Lung (tissue), 12 donors: ENCODE results near the gene DNAAF1. TPM values are rescaled to one million over a fixed set of nuclear protein-coding genes. Genes with fewer than 3 reads are reported as not detected.

Experiments
- ATAC-seq: fragments of 200-7000 bp; cut with Tn5 transposase; one replicate; pipeline ENCODE4 v1.9.1; 2020; ENCODE audit warnings: moderate number of reproducible peaks; ENCODE audit not compliant: insufficient read depth, low FRiP score
- DNase-seq, 3 donors: peaks; one replicate each; pipeline ENCODE4 v3.0.0-alpha.2; 2013 to 2017
- H3K27ac ChIP-seq, 2 donors: one replicate each; pipeline ENCODE4 v1.5.1; 2013; ENCODE audit warnings: mild to moderate bottlenecking in 2 of 2, moderate library complexity in 2 of 2, control low read depth in 1 of 2, inconsistent platforms in 1 of 2, low read depth in 1 of 2, low read length in 1 of 2
- H3K27me3 ChIP-seq, 3 donors: one replicate each; pipeline ENCODE4 v1.5.1; 2013; ENCODE audit warnings: low read length in 2 of 3; ENCODE audit not compliant: control insufficient read depth in 3 of 3, insufficient read depth in 3 of 3
- H3K36me3 ChIP-seq, 4 donors: one replicate each; pipeline ENCODE4 v1.5.1; 2013; ENCODE audit warnings: low read length in 4 of 4, mild to moderate bottlenecking in 1 of 4, moderate library complexity in 1 of 4; ENCODE audit not compliant: control insufficient read depth in 4 of 4, insufficient read depth in 4 of 4
- H3K4me1 ChIP-seq, 5 donors: one replicate each; pipeline ENCODE4 v1.5.1; 2013; ENCODE audit warnings: low read length in 5 of 5, mild to moderate bottlenecking in 2 of 5, moderate library complexity in 1 of 5; ENCODE audit not compliant: control insufficient read depth in 5 of 5, insufficient read depth in 5 of 5
- H3K4me3 ChIP-seq: one replicate; pipeline ENCODE4 v1.5.1; 2013; ENCODE audit warnings: mild to moderate bottlenecking, control low read depth, moderate library complexity
- H3K9ac ChIP-seq, 2 donors: one replicate each; pipeline ENCODE4 v1.5.1; 2013; ENCODE audit warnings: low read length in 2 of 2, control low read depth in 1 of 2; ENCODE audit not compliant: insufficient read depth in 1 of 2
- H3K9me3 ChIP-seq, 4 donors: one replicate each; pipeline ENCODE4 v1.5.1; 2013; ENCODE audit warnings: low read length in 3 of 4, mild to moderate bottlenecking in 1 of 4, moderate library complexity in 1 of 4; ENCODE audit not compliant: control insufficient read depth in 4 of 4, insufficient read depth in 3 of 4
- WGBS, 2 donors: extraction: QIAGEN DNeasy Blood & Tissue Kit; methylation state at CpG; one replicate each; pipeline ENCODE4 v1.1.7; 2013; 5-methylcytosine and 5-hydroxymethylcytosine counted together
- polyA plus RNA-seq, 2 donors: library from polyadenylated mRNA; stranded (reverse); fragments of 200-250 nt; gene quantifications; one replicate each; pipeline ENCODE4 v1.2.1, GENCODE V29; 2013
- total RNA-seq, 2 donors: library from RNA; depleted of rRNA in 1 of 2; stranded (reverse); fragments of >200 nt in 1 of 2; gene quantifications; one replicate each; pipeline ENCODE4 v1.2.1, GENCODE V29; 2014 to 2021
- TF ChIP-seq, protein P1 (sequence below): IDR thresholded peaks from 2 replicates; pipeline ENCODE4 v1.5.1; 2012; ENCODE audit warnings: mild to moderate bottlenecking; ENCODE audit errors: control extremely low read depth, extremely low read depth
- donor health status: control.
- donor health status: control.
- donor health status: Bipolar disorder and iron deficiency.
- donor health status: healthy.
- donor health status: DM: yes; HTN: yes; CAD: no.

The DNAAF1 gene
- total and polyA plus RNA-seq, 4 donors = 11.5 to 38.5 (median 12.4) TPM

DNA sequence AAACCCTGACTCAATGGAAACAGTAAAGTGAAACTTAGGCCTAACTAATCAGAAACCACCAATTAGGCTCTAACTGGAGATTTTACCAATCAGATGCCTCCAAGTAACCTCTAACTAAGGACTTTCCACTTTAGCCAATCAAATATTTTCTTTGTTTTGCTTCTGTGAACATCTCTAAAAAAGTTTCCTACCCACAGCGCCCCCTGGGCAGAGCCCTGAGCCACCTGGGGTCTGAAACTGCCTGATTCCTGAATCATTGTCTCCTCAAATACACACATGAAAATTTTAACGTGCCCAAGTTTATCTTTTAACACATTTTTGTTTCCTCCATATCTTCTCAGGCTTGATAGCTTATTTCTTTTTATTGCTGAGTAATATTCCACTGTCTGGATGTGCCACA lies 64.9 kb downstream of the DNAAF1 start:
- H3K27me3 ChIP-seq = no peaks in the 10 kb centered on the region
- no peaks in the 10 kb centered on the region for H3K4me1 ChIP-seq
- TF ChIP-seq, protein P1, sequence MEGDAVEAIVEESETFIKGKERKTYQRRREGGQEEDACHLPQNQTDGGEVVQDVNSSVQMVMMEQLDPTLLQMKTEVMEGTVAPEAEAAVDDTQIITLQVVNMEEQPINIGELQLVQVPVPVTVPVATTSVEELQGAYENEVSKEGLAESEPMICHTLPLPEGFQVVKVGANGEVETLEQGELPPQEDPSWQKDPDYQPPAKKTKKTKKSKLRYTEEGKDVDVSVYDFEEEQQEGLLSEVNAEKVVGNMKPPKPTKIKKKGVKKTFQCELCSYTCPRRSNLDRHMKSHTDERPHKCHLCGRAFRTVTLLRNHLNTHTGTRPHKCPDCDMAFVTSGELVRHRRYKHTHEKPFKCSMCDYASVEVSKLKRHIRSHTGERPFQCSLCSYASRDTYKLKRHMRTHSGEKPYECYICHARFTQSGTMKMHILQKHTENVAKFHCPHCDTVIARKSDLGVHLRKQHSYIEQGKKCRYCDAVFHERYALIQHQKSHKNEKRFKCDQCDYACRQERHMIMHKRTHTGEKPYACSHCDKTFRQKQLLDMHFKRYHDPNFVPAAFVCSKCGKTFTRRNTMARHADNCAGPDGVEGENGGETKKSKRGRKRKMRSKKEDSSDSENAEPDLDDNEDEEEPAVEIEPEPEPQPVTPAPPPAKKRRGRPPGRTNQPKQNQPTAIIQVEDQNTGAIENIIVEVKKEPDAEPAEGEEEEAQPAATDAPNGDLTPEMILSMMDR = no peak
- 76 to 83% methylated on average over 2 of the region's 2 CpGs for WGBS, 2 donors
- ATAC-seq (no peak), DNase-seq (no peak)
- H3K4me3 ChIP-seq = no peak overlapping the region
- peaks cover 0 to 1% (median 0%) of the 10 kb centered on the region in 4 donors for H3K9me3 ChIP-seq
- no peaks in the 10 kb centered on the region for H3K36me3 ChIP-seq
- H3K9ac ChIP-seq = no peak overlapping the region
- no peak overlapping the region for H3K27ac ChIP-seq

DNA sequence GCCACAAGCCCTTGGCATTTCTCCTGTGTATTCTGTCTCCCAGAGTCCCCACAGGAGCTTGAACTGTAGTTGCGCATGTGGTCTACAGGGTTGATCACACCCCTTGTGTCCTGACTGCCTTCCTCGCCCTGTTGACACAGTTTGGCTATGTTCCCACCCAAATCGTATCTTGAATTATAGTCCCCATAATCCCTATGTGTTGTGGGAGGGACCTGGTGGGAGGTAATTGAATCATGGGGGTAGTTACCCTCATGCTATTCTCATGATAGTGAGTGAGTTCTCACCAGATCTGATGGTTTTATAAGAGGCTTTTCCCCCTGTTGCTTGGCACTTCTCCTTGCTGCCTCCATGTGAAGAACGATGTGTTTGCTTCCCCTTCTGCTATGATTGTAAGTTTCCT lies 67.0 kb downstream of the DNAAF1 start:
- Histone ChIP-seq H3K27ac (no peak overlapping the region), H3K4me3 (no peak overlapping the region), H3K9ac (no peak overlapping the region), H3K27me3 (no peaks in the 10 kb centered on the region), H3K36me3 (no peaks in the 10 kb centered on the region), H3K4me1 (no peaks in the 10 kb centered on the region), H3K9me3 (peaks cover 0 to 1% (median 0%) of the 10 kb centered on the region in 4 donors)
- 62 to 64% methylated on average over 4 of the region's 4 CpGs for WGBS, 2 donors
- ATAC-seq = no peak
- TF ChIP-seq, protein P1 = no peak
- DNase-seq = no peak

DNA sequence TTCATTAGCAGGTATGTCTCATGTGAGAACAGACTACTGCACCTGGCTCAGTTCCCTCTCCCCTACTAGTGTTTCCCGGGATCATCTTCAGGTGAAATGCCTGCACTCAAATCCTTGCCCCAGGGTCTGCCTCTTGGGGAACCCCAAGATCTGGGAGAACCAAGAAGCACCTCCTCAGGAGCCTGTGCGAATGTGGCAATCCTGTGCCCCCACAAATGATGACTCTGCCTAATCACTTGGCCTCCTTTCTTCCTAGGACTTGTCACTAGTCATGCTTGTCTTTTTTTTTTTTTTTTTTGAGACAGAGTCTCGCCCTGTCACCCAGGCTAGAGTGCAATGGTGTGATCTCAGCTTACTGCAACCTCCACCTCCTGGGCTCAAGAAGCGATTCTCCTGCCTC lies 67.5 kb downstream of the DNAAF1 start:
- DNase-seq = no peak
- H3K4me1 ChIP-seq = no peaks in the 10 kb centered on the region
- TF ChIP-seq, protein P1 = no peak
- peaks cover 0 to 1% (median 0%) of the 10 kb centered on the region in 4 donors for H3K9me3 ChIP-seq
- H3K4me3 ChIP-seq = no peak overlapping the region
- no peaks in the 10 kb centered on the region for H3K27me3 ChIP-seq
- ATAC-seq = no peak
- 88 to 94% methylated on average over 4 of the region's 4 CpGs for WGBS, 2 donors
- no peak overlapping the region for H3K27ac ChIP-seq
- no peak overlapping the region for H3K9ac ChIP-seq
- H3K36me3 ChIP-seq = no peaks in the 10 kb centered on the region

DNA sequence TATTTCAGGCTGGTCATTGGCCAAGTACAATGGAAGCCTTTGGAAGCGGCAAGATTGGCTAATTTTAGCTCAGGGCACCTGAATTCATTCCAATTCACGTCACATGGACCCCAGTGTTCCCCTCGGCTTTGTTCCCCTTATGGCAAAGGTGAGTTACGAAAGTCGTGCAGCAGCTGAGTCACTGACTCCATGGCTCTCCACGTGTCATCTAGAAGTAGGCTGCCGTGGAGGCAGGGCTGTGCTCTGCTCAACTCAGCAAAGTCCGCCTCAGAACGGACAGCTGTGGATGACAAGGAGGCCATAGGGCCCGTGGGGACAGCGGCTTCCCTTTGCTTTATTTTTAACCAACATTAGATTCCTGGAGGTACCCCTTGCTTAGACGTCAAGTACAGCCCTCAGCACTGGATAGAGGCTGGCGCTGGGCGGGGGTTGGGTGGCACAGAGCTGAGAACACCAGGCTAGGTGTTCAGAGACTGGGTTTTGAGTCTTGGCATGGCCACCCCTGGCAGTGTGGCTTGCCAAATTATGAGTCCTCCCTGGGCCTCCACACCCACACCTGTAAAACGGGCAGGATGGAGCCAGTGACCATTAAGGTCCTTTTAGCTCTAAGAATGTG lies 69.5 kb downstream of the DNAAF1 start:
- TF ChIP-seq, protein P1 = no peak
- H3K4me3 ChIP-seq = no peak overlapping the region
- DNase-seq (no peak), ATAC-seq (no peak)
- 74 to 82% methylated on average over 15 of the region's 15 CpGs for WGBS, 2 donors
- H3K4me1 ChIP-seq = no peaks in the 10 kb centered on the region
- H3K27me3 ChIP-seq = peaks cover 0 to 5% (median 0%) of the 10 kb centered on the region in 3 donors
- H3K9me3 ChIP-seq = peaks cover 0 to 1% (median 0%) of the 10 kb centered on the region in 4 donors
- no peak overlapping the region for H3K27ac ChIP-seq
- no peak overlapping the region for H3K9ac ChIP-seq
- H3K36me3 ChIP-seq = no peaks in the 10 kb centered on the region
